Central memory CD4-positive, alpha-beta T cell (primary cell): ENCODE results near the gene DNAL4.

Experiments
- DNase-seq: peaks from one replicate; pipeline ENCODE4 v3.0.0; 2022

The DNAL4 gene

GRCh38 chr22:38756711-38757463 is 37.1 kb downstream of the DNAL4 start:
- DNase-seq = no peak

GRCh38 chr22:38755911-38756532 is 37.9 kb downstream of the DNAL4 start, which contains the start of gene SUN2:
Gene SUN2, minus strand, starts transcription at chr22:38755998. Its CDS starts 3,370 bp downstream, at chr22:38752628.
- peak; percentile 92 for DNase-seq

GRCh38 chr22:38755155-38755910 is 38.6 kb downstream of the DNAL4 start:
- DNase-seq = peak; percentile 43

GRCh38 chr22:38754751-38755154 is 39.2 kb downstream of the DNAL4 start:
- DNase-seq = peak; percentile 39

GRCh38 chr22:38753948-38754750 is 39.8 kb downstream of the DNAL4 start:
- DNase-seq = no peak

- DNase-seq = peak; percentile 88
These were observed 42.3 kb downstream of the DNAL4 start for GRCh38 chr22:38751422-38752346.

- DNase-seq = no peak
These were observed 42.9 kb downstream of the DNAL4 start for GRCh38 chr22:38751066-38751421.

- no peak for DNase-seq
These were observed 43.3 kb downstream of the DNAL4 start for GRCh38 chr22:38750638-38751037.

GRCh38 chr22:38750104-38750503 is 43.8 kb downstream of the DNAL4 start:
- no peak for DNase-seq

GRCh38 chr22:38748487-38749136 is 45.3 kb downstream of the DNAL4 start:
- DNase-seq = no peak

GRCh38 chr22:38745676-38746460 is 48.1 kb downstream of the DNAL4 start:
- no peak for DNase-seq

GRCh38 chr22:38744981-38745380 is 49.0 kb downstream of the DNAL4 start:
- no peak for DNase-seq

- no peak for DNase-seq
These were observed 51.6 kb downstream of the DNAL4 start for GRCh38 chr22:38742176-38742942.

- DNase-seq = no peak
These were observed 52.4 kb downstream of the DNAL4 start for GRCh38 chr22:38741576-38741975.

GRCh38 chr22:38741166-38741565 is 52.8 kb downstream of the DNAL4 start:
- no peak for DNase-seq

GRCh38 chr22:38740754-38741153 is 53.2 kb downstream of the DNAL4 start:
- no peak for DNase-seq

- DNase-seq = no peak
These were observed 53.7 kb downstream of the DNAL4 start for GRCh38 chr22:38740116-38740723.

GRCh38 chr22:38739300-38740055 is 54.5 kb downstream of the DNAL4 start:
- DNase-seq = no peak
